HepG2 (cell line): ENCODE measurements around the gene COLGALT1. TPM values are rescaled to one million over a fixed set of nuclear protein-coding genes. Genes with fewer than 3 reads are reported as not detected.

ENCODE experiments used
- CBFB ChIP-seq: sonication (generic); formaldehyde crosslinking; IDR thresholded peaks from 2 replicates; pipeline ENCODE4 v1.4.0; 2020; ENCODE audit warnings: missing genetic modification reagents
- MAFK ChIP-seq, 2 experiments: IDR thresholded peaks in 1 of 2; conservative IDR thresholded peaks in 1 of 2; 2 replicates each; pipeline ENCODE4 v1.6.1; 2011; ENCODE audit warnings: improper control_type of control experiment in 2 of 2, low read length in 2 of 2
- MAZ ChIP-seq, 2 experiments: sonication (generic) in 1 of 2; formaldehyde crosslinking in 1 of 2; IDR thresholded peaks; 2 replicates each; pipeline versions ENCODE4 v1.5.0 to v1.6.1; 2012 to 2020; ENCODE audit warnings: low read depth in 2 of 2, mild to moderate bottlenecking in 2 of 2, borderline replicate concordance in 1 of 2, improper control_type of control experiment in 1 of 2, low read length in 1 of 2, missing genetic modification reagents in 1 of 2, moderate library complexity in 1 of 2
- RXRB ChIP-seq: IDR thresholded peaks from 2 replicates; pipeline ENCODE4 v1.6.1; 2016; ENCODE audit warnings: borderline replicate concordance, missing genetic modification reagents, missing compliant biosample characterization
- SALL2 ChIP-seq: sonication (generic); formaldehyde crosslinking; IDR thresholded peaks from 2 replicates; pipeline ENCODE4 v1.8.1; 2023; ENCODE audit warnings: mild to moderate bottlenecking, missing genetic modification reagents, inconsistent platforms
- SYNCRIP ChIP-seq: fragments of 200-400 bp; formaldehyde crosslinking; IDR thresholded peaks from 2 replicates; pipeline ENCODE4 v1.6.1; 2018; ENCODE audit warnings: mild to moderate bottlenecking, low read depth, low read length; ENCODE audit not compliant: insufficient read depth
- THYN1 ChIP-seq: sonication (generic); formaldehyde crosslinking; IDR thresholded peaks from 2 replicates; pipeline ENCODE4 v1.8.1; 2023; ENCODE audit warnings: low read depth, mild to moderate bottlenecking, moderate library complexity, missing genetic modification reagents, borderline replicate concordance
- TP53 ChIP-seq: sonication (generic); formaldehyde crosslinking; conservative IDR thresholded peaks from 2 replicates; pipeline ENCODE4 v1.4.0; 2020; ENCODE audit warnings: missing genetic modification reagents
- ZNF362 ChIP-seq: sonication (generic); formaldehyde crosslinking; IDR thresholded peaks from 2 replicates; pipeline ENCODE4 v1.4.0; 2020; ENCODE audit warnings: missing genetic modification reagents, mild to moderate bottlenecking, borderline replicate concordance
- ZNF660 ChIP-seq: sonication (generic); formaldehyde crosslinking; IDR thresholded peaks from 2 replicates; pipeline ENCODE4 v1.5.1; 2020; ENCODE audit warnings: mild to moderate bottlenecking, low read depth, missing genetic modification reagents, borderline replicate concordance
- polyA plus RNA-seq, 8 experiments: library from polyadenylated mRNA; depleted of rRNA in 3 of 8; stranded (reverse) in 7 of 8; unstranded in 1 of 8; fragments of >200 nt; fragmentation: Illumina TruSeq in 4 of 8; extraction: Trizol in 4 of 8; gene quantifications; 2 replicates each; pipeline versions ENCODE4 v1.2.1 to v1.2.3, GENCODE V29; 2011 to 2016; ENCODE audit warnings: low read depth in 4 of 8, missing spikeins in 1 of 8, mixed read lengths in 1 of 8; ENCODE audit not compliant: insufficient read depth in 1 of 8
- total RNA-seq, 5 experiments: library from RNA; depleted of rRNA; stranded (reverse); fragments of >200 nt; fragmentation: Illumina TruSeq; extraction: Trizol; gene quantifications; 2 replicates each; pipeline ENCODE4 v1.2.3, GENCODE V29; 2016; ENCODE audit warnings: low read depth in 1 of 5
- TF ChIP-seq, protein P1 (sequence below): sonication (generic); formaldehyde crosslinking; IDR thresholded peaks from 2 replicates; pipeline ENCODE4 v1.5.0; 2020; ENCODE audit warnings: mild to moderate bottlenecking, missing genetic modification reagents, borderline replicate concordance
- TF ChIP-seq, protein P2 (sequence below): sonication (generic); formaldehyde crosslinking; IDR thresholded peaks from 2 replicates; pipeline ENCODE4 v1.5.0; 2020; ENCODE audit warnings: mild to moderate bottlenecking, missing genetic modification reagents, borderline replicate concordance

The COLGALT1 gene
- total and polyA plus RNA-seq, 2 of the 13 experiments (the other 11 are each of a cell fraction or from before 2014, with no cell fraction given): 58.0 to 211 TPM

- TF ChIP-seq MAZ (IDR thresholded peaks at IDR 0.05; ENCODE audit: borderline replicate concordance, low read depth, low read length) (0 out of 2 replicates have a peak, but pooled peaks have one; percentile 48), MAZ (CRISPR knock-in tag; IDR thresholded peaks at IDR 0.05; ENCODE audit: low read depth) (peak; percentile 89; the same call in 1 of the 2 replicates), SALL2 (CRISPR knock-in tag) (0 out of 2 replicates have a peak, but pooled peaks have one; percentile 68), ZNF660 (CRISPR knock-in tag) (peak; percentile 28; the same call in 1 of the 2 replicates), MAFK (conservative IDR thresholded peaks at IDR 0.05 in 1 of 2, IDR thresholded peaks at IDR 0.05 in 1 of 2; ENCODE audit: low read length in 2 of 2) (no peak), ZNF362 (CRISPR knock-in tag) (peak; percentile 83), CBFB (CRISPR knock-in tag) (peak; percentile 13), SYNCRIP (no peak), TP53 (0 out of 2 replicates have a peak, but pooled peaks have one; percentile 1), THYN1 (CRISPR knock-in tag) (no peak), RXRB (peak; percentile 62)
- TF ChIP-seq, protein P1, sequence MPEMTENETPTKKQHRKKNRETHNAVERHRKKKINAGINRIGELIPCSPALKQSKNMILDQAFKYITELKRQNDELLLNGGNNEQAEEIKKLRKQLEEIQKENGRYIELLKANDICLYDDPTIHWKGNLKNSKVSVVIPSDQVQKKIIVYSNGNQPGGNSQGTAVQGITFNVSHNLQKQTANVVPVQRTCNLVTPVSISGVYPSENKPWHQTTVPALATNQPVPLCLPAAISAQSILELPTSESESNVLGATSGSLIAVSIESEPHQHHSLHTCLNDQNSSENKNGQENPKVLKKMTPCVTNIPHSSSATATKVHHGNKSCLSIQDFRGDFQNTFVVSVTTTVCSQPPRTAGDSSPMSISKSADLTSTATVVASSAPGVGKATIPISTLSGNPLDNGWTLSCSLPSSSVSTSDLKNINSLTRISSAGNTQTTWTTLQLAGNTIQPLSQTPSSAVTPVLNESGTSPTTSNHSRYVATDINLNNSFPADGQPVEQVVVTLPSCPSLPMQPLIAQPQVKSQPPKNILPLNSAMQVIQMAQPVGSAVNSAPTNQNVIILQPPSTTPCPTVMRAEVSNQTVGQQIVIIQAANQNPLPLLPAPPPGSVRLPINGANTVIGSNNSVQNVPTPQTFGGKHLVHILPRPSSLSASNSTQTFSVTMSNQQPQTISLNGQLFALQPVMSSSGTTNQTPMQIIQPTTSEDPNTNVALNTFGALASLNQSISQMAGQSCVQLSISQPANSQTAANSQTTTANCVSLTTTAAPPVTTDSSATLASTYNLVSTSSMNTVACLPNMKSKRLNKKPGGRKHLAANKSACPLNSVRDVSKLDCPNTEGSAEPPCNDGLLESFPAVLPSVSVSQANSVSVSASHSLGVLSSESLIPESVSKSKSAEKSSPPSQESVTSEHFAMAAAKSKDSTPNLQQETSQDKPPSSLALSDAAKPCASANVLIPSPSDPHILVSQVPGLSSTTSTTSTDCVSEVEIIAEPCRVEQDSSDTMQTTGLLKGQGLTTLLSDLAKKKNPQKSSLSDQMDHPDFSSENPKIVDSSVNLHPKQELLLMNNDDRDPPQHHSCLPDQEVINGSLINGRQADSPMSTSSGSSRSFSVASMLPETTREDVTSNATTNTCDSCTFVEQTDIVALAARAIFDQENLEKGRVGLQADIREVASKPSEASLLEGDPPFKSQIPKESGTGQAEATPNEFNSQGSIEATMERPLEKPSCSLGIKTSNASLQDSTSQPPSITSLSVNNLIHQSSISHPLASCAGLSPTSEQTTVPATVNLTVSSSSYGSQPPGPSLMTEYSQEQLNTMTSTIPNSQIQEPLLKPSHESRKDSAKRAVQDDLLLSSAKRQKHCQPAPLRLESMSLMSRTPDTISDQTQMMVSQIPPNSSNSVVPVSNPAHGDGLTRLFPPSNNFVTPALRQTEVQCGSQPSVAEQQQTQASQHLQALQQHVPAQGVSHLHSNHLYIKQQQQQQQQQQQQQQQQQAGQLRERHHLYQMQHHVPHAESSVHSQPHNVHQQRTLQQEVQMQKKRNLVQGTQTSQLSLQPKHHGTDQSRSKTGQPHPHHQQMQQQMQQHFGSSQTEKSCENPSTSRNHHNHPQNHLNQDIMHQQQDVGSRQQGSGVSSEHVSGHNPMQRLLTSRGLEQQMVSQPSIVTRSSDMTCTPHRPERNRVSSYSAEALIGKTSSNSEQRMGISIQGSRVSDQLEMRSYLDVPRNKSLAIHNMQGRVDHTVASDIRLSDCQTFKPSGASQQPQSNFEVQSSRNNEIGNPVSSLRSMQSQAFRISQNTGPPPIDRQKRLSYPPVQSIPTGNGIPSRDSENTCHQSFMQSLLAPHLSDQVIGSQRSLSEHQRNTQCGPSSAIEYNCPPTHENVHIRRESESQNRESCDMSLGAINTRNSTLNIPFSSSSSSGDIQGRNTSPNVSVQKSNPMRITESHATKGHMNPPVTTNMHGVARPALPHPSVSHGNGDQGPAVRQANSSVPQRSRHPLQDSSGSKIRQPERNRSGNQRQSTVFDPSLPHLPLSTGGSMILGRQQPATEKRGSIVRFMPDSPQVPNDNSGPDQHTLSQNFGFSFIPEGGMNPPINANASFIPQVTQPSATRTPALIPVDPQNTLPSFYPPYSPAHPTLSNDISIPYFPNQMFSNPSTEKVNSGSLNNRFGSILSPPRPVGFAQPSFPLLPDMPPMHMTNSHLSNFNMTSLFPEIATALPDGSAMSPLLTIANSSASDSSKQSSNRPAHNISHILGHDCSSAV (CRISPR knock-in tag): peak; percentile 78; the same call in 1 of the 2 replicates
- TF ChIP-seq, protein P2, sequence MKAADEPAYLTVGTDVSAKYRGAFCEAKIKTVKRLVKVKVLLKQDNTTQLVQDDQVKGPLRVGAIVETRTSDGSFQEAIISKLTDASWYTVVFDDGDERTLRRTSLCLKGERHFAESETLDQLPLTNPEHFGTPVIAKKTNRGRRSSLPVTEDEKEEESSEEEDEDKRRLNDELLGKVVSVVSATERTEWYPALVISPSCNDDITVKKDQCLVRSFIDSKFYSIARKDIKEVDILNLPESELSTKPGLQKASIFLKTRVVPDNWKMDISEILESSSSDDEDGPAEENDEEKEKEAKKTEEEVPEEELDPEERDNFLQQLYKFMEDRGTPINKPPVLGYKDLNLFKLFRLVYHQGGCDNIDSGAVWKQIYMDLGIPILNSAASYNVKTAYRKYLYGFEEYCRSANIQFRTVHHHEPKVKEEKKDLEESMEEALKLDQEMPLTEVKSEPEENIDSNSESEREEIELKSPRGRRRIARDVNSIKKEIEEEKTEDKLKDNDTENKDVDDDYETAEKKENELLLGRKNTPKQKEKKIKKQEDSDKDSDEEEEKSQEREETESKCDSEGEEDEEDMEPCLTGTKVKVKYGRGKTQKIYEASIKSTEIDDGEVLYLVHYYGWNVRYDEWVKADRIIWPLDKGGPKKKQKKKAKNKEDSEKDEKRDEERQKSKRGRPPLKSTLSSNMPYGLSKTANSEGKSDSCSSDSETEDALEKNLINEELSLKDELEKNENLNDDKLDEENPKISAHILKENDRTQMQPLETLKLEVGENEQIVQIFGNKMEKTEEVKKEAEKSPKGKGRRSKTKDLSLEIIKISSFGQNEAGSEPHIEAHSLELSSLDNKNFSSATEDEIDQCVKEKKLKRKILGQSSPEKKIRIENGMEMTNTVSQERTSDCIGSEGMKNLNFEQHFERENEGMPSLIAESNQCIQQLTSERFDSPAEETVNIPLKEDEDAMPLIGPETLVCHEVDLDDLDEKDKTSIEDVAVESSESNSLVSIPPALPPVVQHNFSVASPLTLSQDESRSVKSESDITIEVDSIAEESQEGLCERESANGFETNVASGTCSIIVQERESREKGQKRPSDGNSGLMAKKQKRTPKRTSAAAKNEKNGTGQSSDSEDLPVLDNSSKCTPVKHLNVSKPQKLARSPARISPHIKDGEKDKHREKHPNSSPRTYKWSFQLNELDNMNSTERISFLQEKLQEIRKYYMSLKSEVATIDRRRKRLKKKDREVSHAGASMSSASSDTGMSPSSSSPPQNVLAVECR (CRISPR knock-in tag): peak; percentile 98
Observed at GRCh38 chr19:17511724-17512573, 43.5 kb upstream of the COLGALT1 start (continued).
